Measurements from ENCODE around the gene IL11. TPM values are rescaled to one million over a fixed set of nuclear protein-coding genes. Genes with fewer than 3 reads are reported as not detected.
A peak's percentile ranks its signal among the peaks of the same experiment; 100 is the strongest.

Gene IL11
- total RNA-seq (under 1 TPM in 1 of 7 donors, not detected in 6; 0.23 TPM), polyA plus RNA-seq (under 1 TPM in 2 of 3 donors, not detected in 1; 0.04 to 0.06 TPM)
- long read RNA-seq, donor 1 = 0 reads
- long read RNA-seq, donor 2 = 0 reads

- H3K9me3 ChIP-seq = no peaks in the 10 kb centered on the region
- WGBS, 5 donors = 7 to 17% (median 8%) methylated on average over 22 to 32 of the region's 32 CpGs
- no peak for DNase-seq
- H3K36me3 ChIP-seq = no peaks in the 10 kb centered on the region
- no peak for TF ChIP-seq CTCF (IDR thresholded peaks at IDR 0.05 in 8 of 11, conservative IDR thresholded peaks at IDR 0.05 in 3 of 11)
- no peak for TF ChIP-seq POLR2AphosphoS5 (IDR thresholded peaks at IDR 0.05)
- TF ChIP-seq POLR2A (IDR thresholded peaks at IDR 0.05) = no peak
- H3K4me1 ChIP-seq = peaks cover 0 to 30% (median 17%) of the 10 kb centered on the region in 6 donors
- peaks cover 5 to 95% (median 62%) of the 10 kb centered on the region in 7 donors for H3K27me3 ChIP-seq (replicated peaks in 1 of 7)
- no peak within 1 kb of the TSS for H3K27ac ChIP-seq
- H3K4me3 ChIP-seq = peak within 1 kb of the TSS in 6 of 8 donors; percentile 11 to 61 (median 23)
- intact Hi-C loops (cut with DNase I; ENCODE audit: low total_unique reads) = no loop called here
Observed at GRCh38 chr19:55370305-55370988, at the start of gene IL11. Gene IL11, minus strand, starts transcription at chr19:55370463. Its CDS starts 153 bp downstream, at chr19:55370310.

- WGBS, 5 donors = 71 to 100% (median 79%) methylated on average over 1 to 5 of the region's 5 CpGs
- intact Hi-C loops (cut with DNase I; ENCODE audit: low total_unique reads) = loop anchor here (10.0 kb wide), 1 partner anchor 125 kb away; no protein-coding TSS in a partner anchor
- Histone ChIP-seq H3K4me3 (no peak overlapping the region), H3K4me1 (peaks cover 0 to 17% (median 0%) of the 10 kb centered on the region in 6 donors), H3K27ac (no peak overlapping the region), H3K27me3 (replicated peaks in 1 of 7) (peaks cover 0 to 35% (median 0%) of the 10 kb centered on the region in 7 donors), H3K36me3 (no peaks in the 10 kb centered on the region), H3K9me3 (no peaks in the 10 kb centered on the region)
- no peak for DNase-seq
- TF ChIP-seq CTCF (IDR thresholded peaks at IDR 0.05 in 8 of 11, conservative IDR thresholded peaks at IDR 0.05 in 3 of 11) (no peak), POLR2AphosphoS5 (IDR thresholded peaks at IDR 0.05) (no peak), POLR2A (IDR thresholded peaks at IDR 0.05) (no peak)
Observed at GRCh38 chr19:55419624-55420236, 49.5 kb upstream of the IL11 start.

GRCh38 chr19:55419103-55419502 lies 48.8 kb upstream of the IL11 start:
- no peak overlapping the region for H3K4me3 ChIP-seq
- no peaks in the 10 kb centered on the region for H3K9me3 ChIP-seq
- H3K36me3 ChIP-seq = no peaks in the 10 kb centered on the region
- WGBS, 5 donors = 60 to 76% (median 64%) methylated on average over 3 to 5 of the region's 5 CpGs
- peaks cover 0 to 17% (median 0%) of the 10 kb centered on the region in 6 donors for H3K4me1 ChIP-seq
- DNase-seq = no peak
- peaks cover 0 to 28% (median 0%) of the 10 kb centered on the region in 7 donors for H3K27me3 ChIP-seq (replicated peaks in 1 of 7)
- no peak overlapping the region for H3K27ac ChIP-seq
- TF ChIP-seq POLR2A (IDR thresholded peaks at IDR 0.05) (no peak), POLR2AphosphoS5 (IDR thresholded peaks at IDR 0.05) (no peak), CTCF (IDR thresholded peaks at IDR 0.05 in 8 of 11, conservative IDR thresholded peaks at IDR 0.05 in 3 of 11) (no peak)
- intact Hi-C loops (cut with DNase I; ENCODE audit: low total_unique reads) = loop anchor here (10.0 kb wide), 1 partner anchor 124 kb away; no protein-coding TSS in a partner anchor

GRCh38 chr19:55418185-55418584 lies 47.9 kb upstream of the IL11 start:
- Histone ChIP-seq H3K4me3 (no peak overlapping the region), H3K36me3 (no peaks in the 10 kb centered on the region), H3K27me3 (replicated peaks in 1 of 7) (peaks cover 0 to 27% (median 0%) of the 10 kb centered on the region in 7 donors), H3K4me1 (peaks cover 0 to 17% (median 0%) of the 10 kb centered on the region in 6 donors), H3K27ac (no peak overlapping the region), H3K9me3 (no peaks in the 10 kb centered on the region)
- TF ChIP-seq POLR2A (IDR thresholded peaks at IDR 0.05) = no peak
- peak in 10 of 11 experiments; percentile 36 to 72 (median 62) for TF ChIP-seq CTCF (IDR thresholded peaks at IDR 0.05 in 8 of 11, conservative IDR thresholded peaks at IDR 0.05 in 3 of 11)
- TF ChIP-seq POLR2AphosphoS5 (IDR thresholded peaks at IDR 0.05) = no peak
- no peak for DNase-seq
- intact Hi-C loops (cut with DNase I; ENCODE audit: low total_unique reads) = loop anchor here (10.0 kb wide), 1 partner anchor 123 kb away; no protein-coding TSS in a partner anchor
- whole genome bisulfite sequencing, 5 donors = 27 to 31% (median 28%) methylated on average over 7 of the region's 7 CpGs
